ENCODE data around the gene ST3GAL3.
A peak's percentile ranks its signal among the peaks of the same experiment; 100 is the strongest.

ST3GAL3 gene

GRCh38 chr1:43853161-43853921, 146.0 kb downstream of the ST3GAL3 start:
- DNase-seq = peak; percentile 85 to 90

DNA sequence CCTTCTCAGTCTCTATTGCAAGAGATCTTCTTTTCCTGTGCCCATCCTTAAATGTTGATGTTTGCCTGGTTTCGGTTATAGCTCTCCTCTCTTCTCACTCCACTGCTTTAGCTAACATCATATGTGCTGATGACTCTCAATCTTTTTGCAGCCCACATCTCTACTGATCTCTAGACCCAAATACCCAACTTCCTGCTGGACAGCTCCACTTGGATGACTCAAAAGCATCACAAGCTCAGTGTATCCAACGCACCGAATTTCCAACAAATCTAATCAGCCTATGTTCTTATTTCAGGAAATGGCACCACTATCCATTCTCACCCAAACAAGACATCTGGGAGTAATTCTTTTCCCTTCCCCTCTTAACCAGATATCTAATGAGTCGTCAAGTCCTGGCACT, 147.1 kb downstream of the ST3GAL3 start:
- DNase-seq = no peak

- DNase-seq = no peak
Observed at GRCh38 chr1:43856188-43856587, 148.9 kb downstream of the ST3GAL3 start.

DNA sequence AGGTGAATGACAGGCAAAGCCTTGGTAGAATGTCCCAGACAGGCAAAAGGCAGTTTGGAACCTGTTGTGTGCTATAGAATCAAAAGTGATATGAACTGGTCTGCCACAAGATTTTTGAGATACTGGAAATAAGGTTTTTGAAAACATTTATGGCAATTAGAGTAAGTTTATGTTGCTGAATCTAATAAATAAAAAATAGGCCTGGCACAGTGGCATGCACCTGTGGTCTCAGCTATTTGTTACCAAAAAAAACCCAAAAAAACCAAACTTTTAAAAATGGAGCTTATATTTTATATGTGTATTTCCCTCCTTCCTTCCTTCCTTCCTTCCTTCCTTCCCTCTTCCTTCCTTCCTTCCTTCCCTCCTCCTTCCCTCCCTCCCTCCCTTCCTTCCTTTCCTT, 149.8 kb downstream of the ST3GAL3 start:
- DNase-seq = no peak

DNA sequence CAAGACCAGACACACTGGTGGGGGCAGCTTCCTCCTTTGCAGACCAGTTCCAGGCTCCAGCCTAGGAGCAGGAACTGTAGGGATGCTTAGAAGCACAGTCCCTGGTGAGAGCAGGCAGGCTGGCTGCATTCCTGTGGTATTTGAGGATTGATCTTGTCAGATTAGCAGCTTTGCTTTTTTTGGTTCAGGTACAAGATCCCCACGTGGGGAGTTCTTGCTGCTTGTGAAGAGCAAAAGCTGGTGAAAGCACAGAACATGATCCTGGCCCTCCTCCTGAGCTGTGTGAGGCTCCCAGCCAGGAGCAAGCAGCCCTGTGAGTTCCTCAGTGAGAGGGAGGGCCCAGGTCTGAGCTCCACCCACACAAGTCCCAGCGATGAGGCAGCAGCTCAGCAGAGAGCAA, 151.0 kb downstream of the ST3GAL3 start:
- peak in 1 of 2 experiments; percentile 62 for DNase-seq

- no peak for DNase-seq
Observed at GRCh38 chr1:43861337-43861736, 154.0 kb downstream of the ST3GAL3 start.

DNA sequence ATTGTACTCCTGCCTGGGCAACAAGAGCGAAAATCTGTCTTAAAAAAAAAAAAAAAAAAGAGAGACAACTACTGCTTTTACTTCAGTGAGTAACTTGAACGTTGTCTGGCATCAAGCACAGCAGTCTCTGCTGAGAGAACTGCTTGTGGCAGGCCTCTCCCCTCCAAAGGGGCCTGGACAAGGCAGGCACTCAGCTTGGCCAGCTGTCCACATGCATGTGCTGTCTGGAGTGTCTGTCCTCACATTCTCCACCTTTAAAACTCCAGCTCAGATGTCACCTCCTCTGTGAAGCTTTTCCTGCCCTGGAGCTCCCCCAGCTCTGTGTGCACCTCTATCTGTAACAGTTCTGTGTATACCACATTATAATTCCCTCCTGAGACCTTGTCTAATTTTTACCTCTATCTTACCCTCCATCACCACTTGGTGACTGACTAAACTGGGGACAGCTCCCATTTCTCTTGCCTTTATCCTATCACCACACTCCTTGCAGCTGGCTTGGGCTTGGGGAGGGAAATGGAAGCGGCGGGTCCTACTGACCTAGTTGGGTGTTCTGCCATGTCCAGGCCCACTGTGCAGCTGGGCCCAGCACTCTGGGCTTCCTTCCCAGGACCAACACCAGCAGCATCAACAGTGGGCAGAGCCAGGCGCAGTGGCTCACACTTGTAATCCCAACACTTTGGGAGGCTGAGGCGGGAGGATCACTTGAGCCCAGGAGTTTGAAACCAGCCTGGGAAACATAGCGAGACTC, 154.8 kb downstream of the ST3GAL3 start:
- no peak for DNase-seq

DNA sequence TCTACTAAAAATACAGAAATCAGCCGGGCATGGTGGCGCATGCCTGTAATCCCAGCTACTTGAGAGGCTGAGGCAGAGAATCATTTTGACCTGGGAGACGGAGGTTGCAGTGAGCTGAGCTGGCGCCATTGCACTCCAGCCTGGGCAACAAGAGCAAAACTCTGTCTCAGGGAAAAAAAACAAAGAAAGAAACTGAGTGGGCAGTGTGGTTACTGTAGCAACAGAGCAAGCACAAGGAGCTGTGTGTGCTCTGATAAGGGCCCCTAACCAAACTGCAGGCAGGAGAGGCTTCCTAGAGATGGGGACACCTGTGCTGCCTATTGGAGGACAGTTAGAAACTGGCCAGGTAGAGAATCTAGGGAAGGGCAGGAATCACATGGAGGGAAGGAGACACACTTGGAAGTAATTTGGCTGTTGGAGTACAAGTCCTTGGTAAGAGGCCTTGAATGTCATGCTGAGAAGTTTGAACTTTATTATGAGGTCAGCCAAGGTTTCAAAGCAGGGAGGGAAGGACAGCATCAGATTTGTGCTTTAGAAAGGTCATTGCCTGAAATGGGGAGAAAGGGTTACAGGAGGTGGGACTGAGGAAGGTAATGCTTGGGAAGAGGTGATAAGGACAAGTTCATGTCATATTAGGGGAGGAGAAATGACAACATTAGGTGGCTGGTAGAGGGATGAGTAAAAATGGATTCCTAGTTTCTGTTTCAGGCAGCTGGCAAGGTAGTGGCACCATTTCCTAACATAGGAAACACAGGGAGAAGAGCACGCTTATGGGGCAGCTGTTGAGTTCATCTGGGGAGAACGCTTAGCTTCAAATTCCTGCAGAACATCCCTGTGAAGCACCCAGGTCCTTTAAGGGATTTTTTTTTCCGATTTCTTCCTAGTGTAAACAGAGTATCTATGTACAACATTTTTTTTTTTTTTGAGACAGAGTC, 157.0 kb downstream of the ST3GAL3 start:
- DNase-seq = no peak

DNA sequence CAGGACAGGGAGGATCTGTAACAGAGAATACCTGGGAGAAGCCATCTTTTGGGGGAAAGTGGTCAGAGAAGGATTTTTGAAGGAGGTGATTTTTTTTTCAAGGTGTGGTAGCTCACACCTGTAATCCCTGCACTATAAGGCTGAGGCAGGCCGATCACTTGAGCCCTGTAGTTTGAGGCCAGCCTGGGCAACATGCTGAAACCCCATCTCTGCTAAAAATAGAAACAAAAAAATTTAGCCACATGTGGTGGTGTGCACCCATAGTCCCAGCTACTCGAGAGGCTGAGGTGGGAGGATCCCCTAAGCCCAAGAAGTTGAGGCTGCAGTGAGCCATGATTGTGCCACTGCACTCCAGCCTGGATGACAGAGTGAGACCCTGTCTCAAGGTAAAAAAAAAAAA, 158.9 kb downstream of the ST3GAL3 start:
- no peak for DNase-seq

DNA sequence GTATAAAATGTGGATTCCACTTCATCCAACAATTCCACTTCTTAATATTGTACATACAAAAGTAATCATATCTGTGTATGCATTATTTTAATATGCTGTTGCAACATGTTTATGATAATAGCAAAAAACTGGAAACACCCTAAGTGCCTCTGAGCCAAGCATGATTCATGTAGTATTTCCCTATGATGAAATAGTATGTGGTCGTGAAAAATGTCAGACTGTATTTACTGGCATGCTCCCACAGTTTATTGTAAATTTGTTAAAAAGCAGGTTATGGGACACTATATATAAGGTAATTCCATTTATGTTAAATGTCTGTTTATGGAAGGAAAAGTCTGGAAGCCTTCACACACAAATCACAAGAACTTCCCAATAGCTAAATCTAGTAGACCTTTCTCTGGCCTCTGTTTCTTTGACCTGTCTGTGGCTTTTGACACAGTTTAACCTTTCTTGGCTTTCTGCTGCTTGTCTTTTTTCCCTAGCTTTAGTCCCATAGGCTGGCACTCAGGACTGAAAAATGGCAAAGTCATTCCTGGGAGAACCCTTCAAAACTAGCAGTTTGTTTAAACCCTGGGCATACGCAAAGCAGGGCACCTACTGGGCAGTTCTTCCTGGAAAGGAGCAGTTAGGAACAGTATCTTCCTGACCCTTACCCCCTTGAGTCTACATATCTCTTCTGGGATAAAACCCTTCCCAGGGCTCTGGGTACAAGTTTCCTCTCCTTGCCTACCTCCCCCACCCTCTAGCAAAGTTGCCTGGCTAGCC, 160.8 kb downstream of the ST3GAL3 start:
- DNase-seq = no peak

GRCh38 chr1:43868741-43869067, 161.4 kb downstream of the ST3GAL3 start:
- peak; percentile 92 to 94 for DNase-seq

DNA sequence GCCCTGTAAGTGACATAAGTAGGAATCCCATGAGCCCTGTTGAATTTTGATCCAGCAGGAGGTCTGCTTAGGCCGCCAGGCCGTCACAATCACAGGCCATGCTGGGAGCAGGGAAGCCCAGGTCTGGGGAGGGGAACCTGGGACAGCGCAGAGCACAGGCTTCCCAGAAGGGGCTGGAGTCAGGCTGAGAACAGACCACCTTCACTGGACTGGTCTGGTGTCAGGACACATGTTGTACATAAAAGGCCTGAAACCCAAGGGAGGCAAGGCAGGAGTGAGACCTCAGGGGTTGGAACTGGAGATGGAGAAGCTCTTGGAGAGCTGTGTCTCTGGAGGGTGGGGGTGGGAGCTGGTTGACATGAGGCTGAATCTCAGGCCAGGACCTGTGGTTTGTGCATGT, 163.0 kb downstream of the ST3GAL3 start:
- DNase-seq = no peak

DNA sequence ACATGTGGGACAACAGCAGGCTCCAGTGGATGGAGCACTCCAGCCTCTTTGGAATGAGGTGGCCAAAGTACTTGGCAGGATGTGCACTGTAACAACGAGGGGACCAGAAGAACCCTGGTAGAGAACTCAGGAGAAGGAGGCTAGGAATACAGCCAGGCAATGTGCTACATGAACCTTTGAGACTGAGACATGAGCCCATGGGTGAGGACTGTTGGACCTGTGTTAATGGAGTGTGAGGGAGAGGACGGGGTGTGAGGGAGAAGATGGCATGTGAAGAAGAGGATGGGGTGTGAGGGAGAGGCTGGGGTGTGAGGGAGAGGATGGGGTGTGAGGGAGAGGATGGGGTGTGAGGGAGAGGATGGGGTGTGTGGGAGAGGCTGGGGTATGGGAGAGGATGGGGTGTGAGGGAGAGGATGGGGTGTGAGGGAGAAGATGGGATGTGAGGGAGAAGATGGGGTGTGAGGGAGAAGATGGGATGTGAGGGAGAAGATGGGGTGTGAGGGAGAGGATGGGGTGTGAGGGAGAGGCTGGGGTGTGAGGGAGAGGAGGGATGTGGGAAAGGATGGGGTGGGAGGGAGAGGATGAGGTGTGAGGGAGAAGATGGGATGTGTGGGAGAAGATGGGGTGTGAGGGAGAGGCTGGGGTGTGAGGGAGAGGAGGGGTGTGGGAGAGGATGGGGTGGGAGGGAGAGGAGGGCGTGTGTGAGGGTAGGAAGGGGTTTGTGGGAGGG, 164.0 kb downstream of the ST3GAL3 start:
- DNase-seq = no peak

- DNase-seq = no peak
Observed at GRCh38 chr1:43872280-43872679, 164.9 kb downstream of the ST3GAL3 start.

GRCh38 chr1:43873851-43874250, 166.5 kb downstream of the ST3GAL3 start:
- DNase-seq = no peak

DNA sequence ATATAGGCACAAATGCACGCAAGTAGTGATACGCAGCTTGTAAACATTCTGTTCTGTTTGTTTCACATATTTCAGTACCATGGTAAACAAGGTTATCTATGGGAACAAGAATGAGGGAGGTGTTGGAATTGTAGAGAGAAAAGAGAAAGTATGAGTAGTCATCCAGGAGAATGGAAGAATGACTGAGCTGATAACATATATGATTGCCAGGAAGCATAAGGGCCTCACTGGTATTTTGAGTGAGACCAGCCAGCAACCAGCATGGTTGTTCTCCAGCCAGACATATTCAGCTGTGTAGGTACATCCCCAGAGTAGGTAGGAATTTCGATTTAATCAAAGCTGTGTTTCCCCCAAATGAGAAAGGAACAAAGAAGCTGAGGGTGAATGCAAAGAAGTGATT, 167.4 kb downstream of the ST3GAL3 start:
- no peak for DNase-seq

GRCh38 chr1:43875331-43875730, 168.0 kb downstream of the ST3GAL3 start:
- DNase-seq = no peak

DNA sequence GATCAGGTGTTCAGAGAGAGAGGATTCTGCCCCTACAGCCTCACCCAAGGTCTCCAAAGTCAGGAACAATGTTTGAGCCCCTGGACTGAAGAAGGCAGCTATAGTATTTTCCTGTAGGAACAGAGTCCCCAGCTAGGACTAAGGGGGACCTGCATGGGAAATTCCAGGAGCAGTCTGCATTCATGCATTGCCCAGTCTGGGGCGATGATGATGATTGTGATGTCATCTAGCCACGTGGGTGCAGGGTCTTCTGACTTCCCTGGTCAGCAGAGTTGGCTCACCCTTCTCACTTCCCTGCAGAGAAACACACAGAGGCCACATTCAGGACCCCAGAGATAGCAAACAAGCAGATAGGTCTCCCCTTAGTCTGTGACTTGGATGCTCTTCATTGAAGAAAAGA, 169.8 kb downstream of the ST3GAL3 start:
- no peak for DNase-seq

DNA sequence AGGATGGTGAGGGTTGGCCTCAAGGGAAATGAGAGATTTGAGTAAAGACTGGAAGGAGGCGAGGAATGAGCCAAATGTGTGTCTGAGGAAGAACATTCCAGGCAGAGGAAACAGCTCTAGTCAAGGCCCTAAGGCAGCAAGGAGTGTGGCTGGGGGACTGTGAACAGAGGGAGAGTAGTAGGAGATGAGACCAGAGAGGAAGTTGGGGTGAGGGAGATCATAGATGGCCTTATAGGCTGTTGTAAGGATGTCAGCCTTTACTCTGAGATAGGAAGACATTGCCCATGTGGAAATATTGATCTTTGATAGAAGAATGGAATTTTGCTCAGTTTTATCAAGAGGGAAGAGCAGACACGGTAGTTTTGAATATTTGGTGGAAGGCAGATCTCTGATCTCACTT, 171.1 kb downstream of the ST3GAL3 start:
- no peak for DNase-seq

- no peak for DNase-seq
Observed at GRCh38 chr1:43878854-43879253, 171.5 kb downstream of the ST3GAL3 start.

DNA sequence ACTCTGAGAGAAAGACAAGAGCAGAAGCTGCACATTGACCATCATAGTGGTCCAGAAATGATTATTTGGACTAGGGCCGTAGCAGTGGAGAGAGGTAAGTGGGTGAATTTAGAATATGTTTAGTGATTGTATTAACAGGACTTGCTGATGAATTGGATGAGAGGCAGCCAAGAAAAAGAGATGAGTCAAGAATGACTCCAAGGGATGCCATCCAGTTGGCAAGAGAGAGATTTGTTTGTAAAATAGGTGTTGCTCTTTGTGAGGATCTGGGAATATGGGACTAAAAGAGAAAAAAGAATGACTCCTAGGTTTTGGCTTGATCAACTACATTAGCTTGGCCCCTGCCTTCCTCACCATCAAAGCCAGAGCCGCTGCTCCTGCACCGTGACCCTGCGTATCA, 172.1 kb downstream of the ST3GAL3 start:
- peak in 1 of 2 experiments; percentile 66 for DNase-seq

DNA sequence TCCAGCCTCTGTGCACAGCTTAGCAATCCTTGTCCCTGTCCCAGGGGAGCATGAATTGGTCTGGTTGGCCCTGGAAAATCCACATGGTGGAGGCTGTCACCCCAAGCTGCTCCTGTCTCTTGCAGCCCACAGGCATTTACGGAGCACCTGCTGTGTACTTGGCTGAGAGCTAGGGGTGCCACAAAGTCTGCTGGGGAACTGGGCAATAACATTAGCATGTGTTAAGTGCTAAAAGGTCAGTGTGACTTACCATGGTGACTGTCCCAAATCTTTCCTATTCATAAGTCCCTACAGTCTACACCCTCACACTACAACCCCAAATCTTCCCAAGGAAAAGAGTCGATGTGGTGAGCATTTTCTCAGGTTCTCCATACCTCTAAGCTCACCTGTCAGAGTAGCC, 172.7 kb downstream of the ST3GAL3 start:
- DNase-seq = no peak
